ENCODE measurements around the gene PPM1A. TPM values are rescaled to one million over a fixed set of nuclear protein-coding genes. Genes with fewer than 3 reads are reported as not detected.

The PPM1A gene
- total RNA-seq, 2 experiments from 2014 or later, result 35.3 to 36.1 TPM

DNA sequence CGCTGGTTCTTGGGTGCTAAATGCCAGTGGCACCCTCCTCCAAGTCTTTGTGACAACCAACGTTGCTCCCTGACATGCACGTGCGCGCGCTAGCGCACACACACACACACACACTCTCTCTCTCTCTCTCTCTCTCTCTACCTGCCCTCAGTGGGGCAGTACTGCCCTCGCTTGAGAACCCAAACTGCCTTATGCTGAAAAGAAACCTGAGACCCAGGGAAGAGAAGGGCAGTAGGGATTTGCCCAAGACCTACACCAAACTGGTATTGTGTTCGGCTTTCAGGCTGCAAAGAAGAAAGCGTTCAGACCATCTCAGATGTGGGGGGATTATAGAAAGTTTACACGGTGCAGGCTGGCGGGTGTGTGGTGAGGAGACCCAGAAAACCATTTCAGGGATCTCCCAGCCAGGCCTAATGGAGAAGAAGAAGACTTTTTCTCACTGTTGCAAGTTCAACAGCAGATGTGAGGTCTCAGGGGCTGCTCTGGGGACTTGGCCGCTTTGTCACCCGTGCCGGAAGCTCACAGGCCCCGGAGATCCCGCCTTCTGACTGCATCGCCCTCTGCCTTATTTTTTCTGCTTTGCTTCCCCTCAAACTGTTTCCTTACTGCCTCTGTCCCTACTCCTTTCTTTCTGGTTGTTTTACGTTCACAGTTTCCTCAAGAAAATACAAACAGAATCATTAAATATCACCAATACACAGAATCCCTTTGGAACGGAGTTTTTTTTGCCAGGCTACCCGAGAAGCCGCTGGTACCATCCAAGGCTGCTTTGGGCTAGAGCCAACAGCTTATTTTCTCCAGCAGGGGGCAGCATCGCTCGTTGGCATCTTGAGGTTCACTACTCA is 82.4 kb downstream of the PPM1A start:
- H3K27me3 Mint-ChIP-seq (ENCODE audit: low read depth), result peaks cover 17% of the 10 kb centered on the region
- H3K4me1 Mint-ChIP-seq (ENCODE audit: low read depth), result peaks cover 32% of the 10 kb centered on the region
- H3K36me3 Mint-ChIP-seq (ENCODE audit: low read depth), result no peaks in the 10 kb centered on the region
- no peaks in the 10 kb centered on the region for H3K9me3 Mint-ChIP-seq
- peak; percentile 91 for DNase-seq
- peak overlapping the region; percentile 83 for H3K4me3 Mint-ChIP-seq
- intact Hi-C loops (cut with micrococcal nuclease), result loop anchor here (1.0 to 5.0 kb wide), 9 partner anchors 65 to 921 kb away; no protein-coding TSS in a partner anchor
- CTCF ChIA-PET, result interaction anchor here (0.6 to 3.3 kb wide), 24 partner anchors 8 to 856 kb away, joined by 3 to 43 read pairs (median 4); partner anchors contain the start of gene PPM1A
- peak overlapping the region; percentile 89 for H3K27ac Mint-ChIP-seq

GRCh38 chr14:60332046-60332399 is 83.0 kb downstream of the PPM1A start:
- Mint-ChIP-seq H3K27ac (no peak overlapping the region), H3K4me1 (ENCODE audit: low read depth) (peaks cover 31% of the 10 kb centered on the region), H3K36me3 (ENCODE audit: low read depth) (no peaks in the 10 kb centered on the region), H3K9me3 (no peaks in the 10 kb centered on the region), H3K4me3 (peak overlapping the region; percentile 83), H3K27me3 (ENCODE audit: low read depth) (peaks cover 14% of the 10 kb centered on the region)
- CTCF ChIA-PET, result interaction anchor here (0.7 to 3.3 kb wide), 22 partner anchors 9 to 846 kb away, joined by 3 to 43 read pairs (median 5); partner anchors contain the start of gene PPM1A
- no peak for DNase-seq
- intact Hi-C loops (cut with micrococcal nuclease), result loop anchor here (5.0 kb wide), 2 partner anchors 420 to 920 kb away; no protein-coding TSS in a partner anchor

DNA sequence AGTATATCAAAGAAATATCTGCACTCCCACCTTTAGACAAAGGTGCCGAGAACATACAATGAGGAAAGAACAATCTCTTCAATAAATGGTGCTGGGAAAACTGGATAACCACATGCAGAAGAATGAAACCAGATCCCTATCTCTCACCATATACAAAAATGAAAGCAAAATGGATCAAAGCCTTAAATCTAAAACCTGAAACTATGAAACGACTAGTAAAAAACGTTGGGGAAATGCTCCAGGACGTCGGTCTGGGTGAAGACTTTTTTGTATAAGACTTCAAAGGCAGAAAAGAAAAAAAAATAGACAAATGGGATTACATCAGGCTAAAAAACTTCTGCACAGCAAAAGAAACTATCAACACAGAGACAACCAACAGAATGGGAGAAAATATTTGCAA is 83.8 kb downstream of the PPM1A start:
- H3K4me1 Mint-ChIP-seq (ENCODE audit: low read depth), result peaks cover 26% of the 10 kb centered on the region
- no peaks in the 10 kb centered on the region for H3K9me3 Mint-ChIP-seq
- CTCF ChIA-PET, result interaction anchor here (0.7 to 3.3 kb wide), 13 partner anchors 10 to 467 kb away, joined by 3 to 43 read pairs (median 6); partner anchors contain the start of gene PPM1A
- intact Hi-C loops (cut with micrococcal nuclease), result loop anchor here (5.0 kb wide), 2 partner anchors 419 to 919 kb away; no protein-coding TSS in a partner anchor
- no peak overlapping the region for H3K4me3 Mint-ChIP-seq
- no peak for DNase-seq
- H3K27ac Mint-ChIP-seq, result no peak overlapping the region
- peaks cover 8% of the 10 kb centered on the region for H3K27me3 Mint-ChIP-seq (ENCODE audit: low read depth)
- H3K36me3 Mint-ChIP-seq (ENCODE audit: low read depth), result no peaks in the 10 kb centered on the region

DNA sequence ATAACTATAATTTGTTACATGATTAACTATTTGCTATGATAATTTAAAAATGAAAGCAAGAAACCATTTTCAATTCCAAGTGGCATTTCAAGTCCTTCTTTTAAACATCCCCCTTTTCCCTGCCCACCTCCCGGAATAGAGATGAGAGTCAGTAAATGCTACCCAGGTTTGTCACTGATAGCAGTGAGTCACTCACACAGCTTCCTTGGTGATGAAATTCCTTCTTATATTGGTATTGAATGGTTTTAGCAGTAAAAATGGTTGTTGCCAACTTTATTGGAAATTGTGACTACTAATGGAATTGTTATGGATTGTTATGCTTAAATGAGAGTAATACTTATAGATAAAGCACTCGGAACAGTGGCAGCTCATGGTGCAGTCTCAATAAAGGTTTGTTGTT is 90.5 kb downstream of the PPM1A start:
- no peak for DNase-seq
- no peak overlapping the region for H3K4me3 Mint-ChIP-seq
- peaks cover 6% of the 10 kb centered on the region for H3K27me3 Mint-ChIP-seq (ENCODE audit: low read depth)
- H3K36me3 Mint-ChIP-seq (ENCODE audit: low read depth), result no peaks in the 10 kb centered on the region
- no peaks in the 10 kb centered on the region for H3K4me1 Mint-ChIP-seq (ENCODE audit: low read depth)
- H3K27ac Mint-ChIP-seq, result no peak overlapping the region
- CTCF ChIA-PET, result interaction anchor here (0.6 to 2.6 kb wide), 2 partner anchors 10 to 14 kb away, joined by 3 to 15 read pairs; no protein-coding TSS in a partner anchor
- no peaks in the 10 kb centered on the region for H3K9me3 Mint-ChIP-seq
- intact Hi-C loops (cut with micrococcal nuclease), result no loop called here

GRCh38 chr14:60343571-60344071 is 94.6 kb downstream of the PPM1A start:
- Mint-ChIP-seq H3K27ac (no peak overlapping the region), H3K4me3 (no peak overlapping the region), H3K27me3 (ENCODE audit: low read depth) (peaks cover 3% of the 10 kb centered on the region), H3K4me1 (ENCODE audit: low read depth) (no peaks in the 10 kb centered on the region), H3K36me3 (ENCODE audit: low read depth) (no peaks in the 10 kb centered on the region), H3K9me3 (no peaks in the 10 kb centered on the region)
- CTCF ChIA-PET, result interaction anchor here (0.6 to 1.7 kb wide), 3 partner anchors 9 to 283 kb away, joined by 3 to 7 read pairs (median 3); no protein-coding TSS in a partner anchor
- intact Hi-C loops (cut with micrococcal nuclease), result no loop called here
- no peak for DNase-seq

GRCh38 chr14:60344751-60345150 is 95.7 kb downstream of the PPM1A start:
- Mint-ChIP-seq H3K27me3 (ENCODE audit: low read depth) (peaks cover 2% of the 10 kb centered on the region), H3K36me3 (ENCODE audit: low read depth) (no peaks in the 10 kb centered on the region), H3K27ac (no peak overlapping the region), H3K4me3 (no peak overlapping the region), H3K4me1 (ENCODE audit: low read depth) (no peaks in the 10 kb centered on the region), H3K9me3 (no peaks in the 10 kb centered on the region)
- intact Hi-C loops (cut with micrococcal nuclease), result no loop called here
- no peak for DNase-seq
- CTCF ChIA-PET, result interaction anchor here (0.7 kb wide), 1 partner anchor 1493 kb away, joined by 4 read pairs; no protein-coding TSS in a partner anchor

DNA sequence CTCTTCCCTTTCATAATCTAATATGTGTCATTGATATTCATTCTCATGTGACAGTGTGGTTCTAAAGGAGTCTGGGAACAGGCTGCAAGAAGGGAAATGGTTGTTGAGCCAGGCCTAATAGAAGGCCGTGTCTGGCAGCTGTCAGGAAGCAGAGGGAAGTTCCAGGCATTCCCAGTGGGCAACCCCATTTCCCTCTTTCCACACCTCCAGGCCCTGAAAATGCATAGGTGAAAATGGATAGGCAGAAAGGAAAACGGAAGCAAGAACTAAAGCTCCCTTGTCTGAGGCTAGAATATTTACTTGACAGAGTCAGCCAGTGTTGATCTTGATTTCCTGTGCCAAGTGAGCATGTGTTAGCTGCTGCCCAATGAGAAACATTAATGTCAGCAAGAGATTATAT is 97.7 kb downstream of the PPM1A start:
- CTCF ChIA-PET, result interaction anchor here (7.2 kb wide), 1 partner anchor 15 kb away, joined by 43 read pairs; no protein-coding TSS in a partner anchor
- no peaks in the 10 kb centered on the region for H3K4me1 Mint-ChIP-seq (ENCODE audit: low read depth)
- H3K36me3 Mint-ChIP-seq (ENCODE audit: low read depth), result no peaks in the 10 kb centered on the region
- H3K4me3 Mint-ChIP-seq, result no peak overlapping the region
- H3K27ac Mint-ChIP-seq, result no peak overlapping the region
- H3K9me3 Mint-ChIP-seq, result no peaks in the 10 kb centered on the region
- no peak for DNase-seq
- intact Hi-C loops (cut with micrococcal nuclease), result no loop called here
- peaks cover 3% of the 10 kb centered on the region for H3K27me3 Mint-ChIP-seq (ENCODE audit: low read depth)

GRCh38 chr14:60348211-60348610 is 99.2 kb downstream of the PPM1A start:
- intact Hi-C loops (cut with micrococcal nuclease), result no loop called here
- no peaks in the 10 kb centered on the region for H3K4me1 Mint-ChIP-seq (ENCODE audit: low read depth)
- no peak overlapping the region for H3K27ac Mint-ChIP-seq
- DNase-seq, result no peak
- H3K9me3 Mint-ChIP-seq, result no peaks in the 10 kb centered on the region
- peaks cover 3% of the 10 kb centered on the region for H3K27me3 Mint-ChIP-seq (ENCODE audit: low read depth)
- CTCF ChIA-PET, result interaction anchor here (0.9 to 7.2 kb wide), 8 partner anchors 9 to 905 kb away, joined by 3 to 43 read pairs (median 4); no protein-coding TSS in a partner anchor
- no peaks in the 10 kb centered on the region for H3K36me3 Mint-ChIP-seq (ENCODE audit: low read depth)
- H3K4me3 Mint-ChIP-seq, result no peak overlapping the region

Other genes with a start within 250 kb of the PPM1A start
- gene PCNX4, start 157.3 kb upstream of the PPM1A start, total RNA-seq, result 10 to 100 TPM; 24.9 to 27.5 TPM
- 10 to 100 TPM; 40.5 to 43.4 TPM for gene DHRS7, start 83.8 kb upstream of the PPM1A start, total RNA-seq
- gene C14orf39, start 236.8 kb downstream of the PPM1A start, total RNA-seq, result not detected